Measurements from ENCODE around the gene LAMC3. TPM values are rescaled to one million over a fixed set of nuclear protein-coding genes. Genes with fewer than 3 reads are reported as not detected.

LAMC3 gene
- total RNA-seq, 3 donors from 2014 or later, result 2.1 to 8.5 (median 7.8) TPM

DNA sequence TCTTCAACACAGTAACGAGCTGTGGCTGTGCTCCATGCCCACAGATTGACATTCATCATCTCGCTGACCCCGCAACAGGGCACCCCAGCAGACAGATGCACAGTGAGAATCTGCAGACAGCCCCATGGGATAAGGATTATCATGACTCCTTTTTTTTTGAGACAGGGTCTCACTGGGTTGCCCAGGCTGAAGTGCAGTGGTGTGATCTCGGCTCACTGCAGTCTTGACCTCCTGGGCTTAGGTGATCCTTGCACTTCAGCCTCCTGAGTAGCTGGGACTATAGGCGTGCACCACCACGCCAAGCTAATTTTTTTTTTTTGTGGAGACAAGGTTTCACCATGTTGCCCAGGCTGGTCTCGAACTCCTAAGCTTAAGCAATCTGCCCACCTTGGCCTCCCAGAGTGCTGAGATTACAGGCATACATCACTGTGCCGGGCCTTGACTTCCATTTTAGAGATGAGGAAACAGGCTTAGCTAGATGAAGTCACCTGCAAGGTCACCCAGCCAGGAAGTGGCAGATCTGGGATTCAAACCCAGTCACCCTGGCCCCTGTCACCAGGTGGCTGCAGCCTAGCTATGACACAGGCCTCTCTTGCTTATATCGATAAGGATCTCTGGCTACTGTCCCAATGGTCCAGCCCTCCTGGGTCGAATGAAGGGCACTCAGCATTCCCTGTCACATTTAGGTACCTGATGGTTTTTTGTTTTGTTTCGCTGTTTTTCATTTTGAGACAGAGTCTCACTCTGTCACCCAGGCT, 92.4 kb downstream of the LAMC3 start:
- no peak overlapping the region for H3K27ac ChIP-seq
- intact Hi-C loops (cut with DNase I; ENCODE audit: low total_unique reads), result loop anchor here (10.0 kb wide), 1 partner anchor 57 kb away; no protein-coding TSS in a partner anchor
- TF ChIP-seq, protein P1, sequence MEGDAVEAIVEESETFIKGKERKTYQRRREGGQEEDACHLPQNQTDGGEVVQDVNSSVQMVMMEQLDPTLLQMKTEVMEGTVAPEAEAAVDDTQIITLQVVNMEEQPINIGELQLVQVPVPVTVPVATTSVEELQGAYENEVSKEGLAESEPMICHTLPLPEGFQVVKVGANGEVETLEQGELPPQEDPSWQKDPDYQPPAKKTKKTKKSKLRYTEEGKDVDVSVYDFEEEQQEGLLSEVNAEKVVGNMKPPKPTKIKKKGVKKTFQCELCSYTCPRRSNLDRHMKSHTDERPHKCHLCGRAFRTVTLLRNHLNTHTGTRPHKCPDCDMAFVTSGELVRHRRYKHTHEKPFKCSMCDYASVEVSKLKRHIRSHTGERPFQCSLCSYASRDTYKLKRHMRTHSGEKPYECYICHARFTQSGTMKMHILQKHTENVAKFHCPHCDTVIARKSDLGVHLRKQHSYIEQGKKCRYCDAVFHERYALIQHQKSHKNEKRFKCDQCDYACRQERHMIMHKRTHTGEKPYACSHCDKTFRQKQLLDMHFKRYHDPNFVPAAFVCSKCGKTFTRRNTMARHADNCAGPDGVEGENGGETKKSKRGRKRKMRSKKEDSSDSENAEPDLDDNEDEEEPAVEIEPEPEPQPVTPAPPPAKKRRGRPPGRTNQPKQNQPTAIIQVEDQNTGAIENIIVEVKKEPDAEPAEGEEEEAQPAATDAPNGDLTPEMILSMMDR (IDR thresholded peaks at IDR 0.05), result no peak
- TF ChIP-seq POLR2A (IDR thresholded peaks at IDR 0.05) (no peak), POLR2AphosphoS5 (IDR thresholded peaks at IDR 0.05) (no peak)

DNA sequence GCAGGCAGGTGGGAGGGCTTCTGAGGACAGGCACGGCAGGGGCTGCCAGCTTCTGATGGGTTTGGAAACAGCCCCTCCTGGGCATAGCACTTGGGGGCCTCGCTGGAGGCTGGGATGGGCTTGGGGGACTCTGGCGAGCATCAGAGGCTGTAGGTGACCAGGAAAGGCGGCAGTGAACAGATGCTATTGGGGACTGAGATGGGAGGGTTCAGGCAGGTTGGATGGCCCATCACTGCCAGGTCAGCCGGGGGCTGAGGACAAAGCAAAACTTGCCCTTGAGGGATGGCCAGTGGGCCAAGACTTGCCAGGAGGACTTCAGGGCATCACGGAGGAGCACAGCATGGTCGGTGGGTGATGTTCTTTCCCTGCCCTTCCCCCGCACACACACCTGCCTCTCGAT, 94.0 kb downstream of the LAMC3 start:
- TF ChIP-seq, protein P1 (IDR thresholded peaks at IDR 0.05), result no peak
- TF ChIP-seq POLR2A (IDR thresholded peaks at IDR 0.05) (no peak), POLR2AphosphoS5 (IDR thresholded peaks at IDR 0.05) (no peak)
- DNase-seq (ENCODE audit: low spot score in 2 of 2), result no peak
- Histone ChIP-seq H3K9me3 (no peaks in the 10 kb centered on the region), H3K27me3 (no peaks in the 10 kb centered on the region), H3K27ac (peak overlapping the region in 1 of 2 donors; percentile 19), H3K4me3 (peak overlapping the region in 1 of 3 donors; percentile 3), H3K36me3 (no peaks in the 10 kb centered on the region), H3K4me1 (no peaks in the 10 kb centered on the region)
- intact Hi-C loops (cut with DNase I; ENCODE audit: low total_unique reads), result loop anchor here (10.0 kb wide), 1 partner anchor 58 kb away; no protein-coding TSS in a partner anchor

More for the DNA sequence above, 92.4 kb downstream of the LAMC3 start:
- Histone ChIP-seq H3K4me1 (no peaks in the 10 kb centered on the region), H3K27me3 (no peaks in the 10 kb centered on the region), H3K4me3 (no peak overlapping the region), H3K9me3 (no peaks in the 10 kb centered on the region), H3K36me3 (no peaks in the 10 kb centered on the region)
- no peak for DNase-seq (ENCODE audit: low spot score in 2 of 2)

DNA sequence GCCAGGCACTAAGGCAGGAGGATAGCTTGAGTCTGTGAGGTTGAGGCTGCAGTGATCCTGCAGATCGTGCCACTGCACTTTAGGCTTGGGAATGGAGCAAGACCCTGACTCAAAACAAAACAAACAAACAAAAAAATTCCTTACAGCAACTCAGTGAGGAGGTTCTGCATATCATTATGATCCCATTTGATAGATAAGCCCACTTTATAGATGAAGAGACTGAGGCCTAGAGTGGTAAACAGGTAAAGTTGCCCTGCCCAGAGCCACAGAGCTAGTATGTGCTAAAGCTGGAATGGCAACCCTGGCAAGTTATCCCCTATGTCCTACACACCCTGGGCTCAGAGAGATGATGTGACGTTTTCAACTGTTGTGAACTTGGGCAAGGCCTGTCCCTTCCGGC, 94.6 kb downstream of the LAMC3 start:
- H3K27ac ChIP-seq, result no peak overlapping the region
- intact Hi-C loops (cut with DNase I; ENCODE audit: low total_unique reads), result loop anchor here (10.0 kb wide), 1 partner anchor 59 kb away; no protein-coding TSS in a partner anchor
- no peak overlapping the region for H3K4me3 ChIP-seq
- H3K36me3 ChIP-seq, result no peaks in the 10 kb centered on the region
- TF ChIP-seq POLR2AphosphoS5 (IDR thresholded peaks at IDR 0.05), result no peak
- TF ChIP-seq POLR2A (IDR thresholded peaks at IDR 0.05), result no peak
- TF ChIP-seq, protein P1 (IDR thresholded peaks at IDR 0.05), result no peak
- no peaks in the 10 kb centered on the region for H3K27me3 ChIP-seq
- DNase-seq (ENCODE audit: low spot score in 2 of 2), result no peak
- H3K9me3 ChIP-seq, result no peaks in the 10 kb centered on the region
- no peaks in the 10 kb centered on the region for H3K4me1 ChIP-seq

DNA sequence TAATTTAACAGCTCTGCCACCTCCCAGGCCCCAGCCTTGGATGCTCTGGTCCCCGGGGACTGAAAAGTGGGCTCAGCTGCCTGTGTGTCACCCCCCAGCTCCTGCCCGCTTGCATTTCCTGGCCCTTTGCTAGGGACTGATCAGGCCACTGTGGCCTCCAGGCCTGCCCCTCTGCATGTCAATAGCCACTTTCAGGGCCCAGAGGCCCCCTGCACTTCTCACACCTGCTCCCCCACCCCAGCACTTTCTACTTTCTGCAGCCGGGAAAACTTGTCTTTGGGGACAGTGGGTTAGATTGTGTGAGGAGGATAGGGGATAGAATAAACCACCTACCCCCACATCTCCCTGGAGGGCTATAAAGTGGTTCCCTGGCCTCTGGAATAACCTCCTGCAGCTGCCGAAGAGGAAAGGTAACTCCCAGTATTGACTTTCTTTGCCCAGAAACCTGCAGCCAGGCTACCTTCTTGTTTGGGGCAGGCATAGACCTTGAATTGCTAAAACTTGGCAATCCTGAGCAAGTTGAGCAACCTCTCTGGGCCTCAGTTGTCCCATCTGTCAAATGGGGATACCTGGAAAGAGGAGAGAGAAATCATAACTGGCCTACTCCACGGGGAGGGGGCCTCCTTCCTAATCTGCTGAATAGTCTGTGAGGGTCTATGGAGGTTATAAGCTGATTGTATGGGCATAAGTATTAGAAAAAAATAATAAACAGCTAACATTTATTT, 95.2 kb downstream of the LAMC3 start:
- H3K27me3 ChIP-seq, result no peaks in the 10 kb centered on the region
- intact Hi-C loops (cut with DNase I; ENCODE audit: low total_unique reads), result loop anchor here (10.0 kb wide), 1 partner anchor 59 kb away; no protein-coding TSS in a partner anchor
- no peaks in the 10 kb centered on the region for H3K36me3 ChIP-seq
- H3K4me1 ChIP-seq, result no peaks in the 10 kb centered on the region
- H3K4me3 ChIP-seq, result no peak overlapping the region
- DNase-seq (ENCODE audit: low spot score in 2 of 2), result no peak
- no peak overlapping the region for H3K27ac ChIP-seq
- no peak for TF ChIP-seq POLR2AphosphoS5 (IDR thresholded peaks at IDR 0.05)
- no peak for TF ChIP-seq POLR2A (IDR thresholded peaks at IDR 0.05)
- TF ChIP-seq, protein P1 (IDR thresholded peaks at IDR 0.05), result no peak
- H3K9me3 ChIP-seq, result no peaks in the 10 kb centered on the region

- H3K27me3 ChIP-seq, result no peaks in the 10 kb centered on the region
- no peaks in the 10 kb centered on the region for H3K36me3 ChIP-seq
- no peak overlapping the region for H3K4me3 ChIP-seq
- no peaks in the 10 kb centered on the region for H3K4me1 ChIP-seq
- H3K9me3 ChIP-seq, result no peaks in the 10 kb centered on the region
- intact Hi-C loops (cut with DNase I; ENCODE audit: low total_unique reads), result loop anchor here (10.0 kb wide), 1 partner anchor 61 kb away; no protein-coding TSS in a partner anchor
- TF ChIP-seq POLR2AphosphoS5 (IDR thresholded peaks at IDR 0.05) (no peak), POLR2A (IDR thresholded peaks at IDR 0.05) (no peak)
- TF ChIP-seq, protein P1 (IDR thresholded peaks at IDR 0.05), result no peak
- no peak for DNase-seq (ENCODE audit: low spot score in 2 of 2)
- H3K27ac ChIP-seq, result no peak overlapping the region
Measured at GRCh38 chr9:131105952-131106351, 97.0 kb downstream of the LAMC3 start.

Data from breast epithelium (tissue), 4 donors.